Caco-2 (cell line): Measurements from ENCODE around the gene MYO15B. TPM values are rescaled to one million over a fixed set of nuclear protein-coding genes. Genes with fewer than 3 reads are reported as not detected.

Experiments
- BruUV-seq: library from RNA; stranded (reverse); fragments of 400-500 nt; replicated peaks from 2 replicates; lab custom pipeline; 2021; lab: Mats Ljungman, UMichigan
- CTCF ChIA-PET: fragments of 300-600 bp; sonication (Branson Sonifier 250); formaldehyde crosslinking; loops from one replicate; lab custom pipeline; 2022; ENCODE audit warnings: antibody characterized with exemption; lab: Charles Lee
- POLR2A ChIA-PET: fragments of 300-600 bp; sonication (Branson Sonifier 250); formaldehyde crosslinking; loops from one replicate; lab custom pipeline; 2022; ENCODE audit warnings: antibody characterized with exemption; lab: Charles Lee
- DNase-seq, 2 experiments: peaks; one replicate each; pipeline versions ENCODE4 v3.0.0 to v3.0.0-alpha.2; 2020 to 2022
- H3K27me3 ChIP-seq: replicated peaks from 2 replicates; pipeline ENCODE4 v1.6.0; 2011; ENCODE audit warnings: low read length; ENCODE audit not compliant: control insufficient read depth, insufficient read depth
- H3K36me3 ChIP-seq: 2 replicates; pipeline ENCODE4 v1.5.1; 2011; ENCODE audit warnings: low read length; ENCODE audit not compliant: control insufficient read depth, insufficient read depth
- H3K4me1 ChIP-seq: fragments of 250-450 bp; sonication (Bioruptor Pico); 2 replicates; pipeline ENCODE4 v1.5.1; 2020; ENCODE audit warnings: mild to moderate bottlenecking
- H3K4me3 ChIP-seq: 2 replicates; pipeline ENCODE4 v1.5.1; 2011; ENCODE audit warnings: low read depth, mild to moderate bottlenecking, control low read depth, low read length
- H3K9me3 ChIP-seq: fragments of 250-450 bp; sonication (Bioruptor Pico); 2 replicates; pipeline ENCODE4 v1.5.1; 2020; ENCODE audit warnings: mild to moderate bottlenecking, moderate library complexity
- H3K27ac Mint-ChIP-seq: one replicate; pipeline ENCODE4 v1.8.0; 2022; ENCODE audit warnings: mixed read lengths; ENCODE audit not compliant: unreplicated experiment
- H3K27me3 Mint-ChIP-seq: one replicate; pipeline ENCODE4 v1.8.0; 2022; ENCODE audit warnings: mixed read lengths; ENCODE audit not compliant: insufficient read depth, unreplicated experiment
- H3K36me3 Mint-ChIP-seq: one replicate; pipeline ENCODE4 v1.8.0; 2022; ENCODE audit warnings: mild to moderate bottlenecking, mixed read lengths; ENCODE audit not compliant: insufficient read depth, unreplicated experiment
- H3K4me1 Mint-ChIP-seq: one replicate; pipeline ENCODE4 v1.8.0; 2022; ENCODE audit warnings: low read depth, mixed read lengths; ENCODE audit not compliant: unreplicated experiment
- H3K4me3 Mint-ChIP-seq: one replicate; pipeline ENCODE4 v1.8.0; 2022; ENCODE audit warnings: mild to moderate bottlenecking, moderate library complexity, mixed read lengths; ENCODE audit not compliant: unreplicated experiment
- H3K9me3 Mint-ChIP-seq: one replicate; pipeline ENCODE4 v1.8.0; 2022; ENCODE audit warnings: mixed read lengths; ENCODE audit not compliant: unreplicated experiment
- intact Hi-C: fragments of 100-400 bp; cut with micrococcal nuclease; formaldehyde crosslinking; loops from one replicate; pipeline ENCODE4 v1.10.0; 2022; ENCODE audit not compliant: unreplicated experiment
- total RNA-seq: library from RNA; stranded (reverse); gene quantifications from 2 replicates; pipeline ENCODE4 v1.2.3, GENCODE V29; 2022
- TF ChIP-seq, protein P1 (sequence below), 2 experiments: fragments of 200-600 bp in 1 of 2; IDR thresholded peaks; 1 replicate in 1 of 2; 2 replicates in 1 of 2; pipeline versions ENCODE4 v1.5.1 to v1.8.0; 2011 to 2022; ENCODE audit warnings: antibody characterized with exemption in 1 of 2, control low read depth in 1 of 2, inconsistent platforms in 1 of 2, low read depth in 1 of 2, low read length in 1 of 2, mild to moderate bottlenecking in 1 of 2, moderate library complexity in 1 of 2; ENCODE audit not compliant: insufficient read depth in 1 of 2, severe bottlenecking in 1 of 2, unreplicated experiment in 1 of 2

Gene MYO15B
- total RNA-seq, 1 experiment from 2014 or later: 12.3 TPM

DNA sequence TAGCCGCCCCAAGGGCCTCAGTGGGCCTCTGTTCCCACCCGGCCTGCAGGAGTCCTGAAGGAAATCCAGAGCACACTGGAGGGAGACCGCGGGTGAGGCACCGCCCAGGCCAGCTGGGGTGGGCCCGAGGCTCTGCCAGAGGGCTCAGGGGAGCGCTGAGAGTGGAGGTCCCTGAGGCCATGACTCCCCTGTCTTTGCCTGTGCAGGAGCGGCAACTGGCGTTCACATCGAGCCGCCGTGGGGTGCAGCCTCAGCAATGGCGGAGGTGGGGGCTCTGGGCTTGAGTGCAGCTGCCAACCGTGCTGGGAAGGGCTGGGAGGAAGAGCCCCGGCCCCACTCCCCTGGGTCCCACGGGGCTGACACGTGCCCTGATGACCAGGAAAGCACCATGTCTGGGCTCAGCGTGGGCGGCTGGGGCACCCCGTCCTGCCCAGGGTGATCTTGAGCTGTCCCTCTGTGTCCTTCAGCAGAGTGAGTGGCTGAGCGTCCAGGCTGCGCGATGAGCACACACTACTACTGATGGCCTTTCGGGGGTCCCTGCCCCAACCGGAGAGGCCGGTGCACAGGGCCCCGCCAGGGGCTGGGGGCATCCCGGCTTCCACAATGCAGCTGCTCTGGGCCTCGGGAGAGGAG lies 13.1 kb upstream of the MYO15B start:
- peaks cover 8% of the 10 kb centered on the region for H3K4me1 Mint-ChIP-seq
- H3K27ac Mint-ChIP-seq: no peak overlapping the region
- BruUV-seq: TSS peak; percentile 41
- H3K9me3 Mint-ChIP-seq: no peaks in the 10 kb centered on the region
- no peak overlapping the region for H3K4me3 ChIP-seq
- no peak overlapping the region for H3K4me3 Mint-ChIP-seq
- DNase-seq: no peak
- no peaks in the 10 kb centered on the region for H3K27me3 ChIP-seq
- peaks cover 23% of the 10 kb centered on the region for H3K4me1 ChIP-seq
- H3K27me3 Mint-ChIP-seq: no peaks in the 10 kb centered on the region
- no peaks in the 10 kb centered on the region for H3K9me3 ChIP-seq
- ChIA-PET POLR2A (no interaction called here), CTCF (interaction anchor here (0.6 kb wide), 1 partner anchor 146 kb away, joined by 7 read pairs; no protein-coding TSS in a partner anchor)
- TF ChIP-seq, protein P1, sequence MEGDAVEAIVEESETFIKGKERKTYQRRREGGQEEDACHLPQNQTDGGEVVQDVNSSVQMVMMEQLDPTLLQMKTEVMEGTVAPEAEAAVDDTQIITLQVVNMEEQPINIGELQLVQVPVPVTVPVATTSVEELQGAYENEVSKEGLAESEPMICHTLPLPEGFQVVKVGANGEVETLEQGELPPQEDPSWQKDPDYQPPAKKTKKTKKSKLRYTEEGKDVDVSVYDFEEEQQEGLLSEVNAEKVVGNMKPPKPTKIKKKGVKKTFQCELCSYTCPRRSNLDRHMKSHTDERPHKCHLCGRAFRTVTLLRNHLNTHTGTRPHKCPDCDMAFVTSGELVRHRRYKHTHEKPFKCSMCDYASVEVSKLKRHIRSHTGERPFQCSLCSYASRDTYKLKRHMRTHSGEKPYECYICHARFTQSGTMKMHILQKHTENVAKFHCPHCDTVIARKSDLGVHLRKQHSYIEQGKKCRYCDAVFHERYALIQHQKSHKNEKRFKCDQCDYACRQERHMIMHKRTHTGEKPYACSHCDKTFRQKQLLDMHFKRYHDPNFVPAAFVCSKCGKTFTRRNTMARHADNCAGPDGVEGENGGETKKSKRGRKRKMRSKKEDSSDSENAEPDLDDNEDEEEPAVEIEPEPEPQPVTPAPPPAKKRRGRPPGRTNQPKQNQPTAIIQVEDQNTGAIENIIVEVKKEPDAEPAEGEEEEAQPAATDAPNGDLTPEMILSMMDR (IDR thresholded peaks at IDR 0.05; ENCODE audit: insufficient read depth in 1 of 2, low read depth in 1 of 2, low read length in 1 of 2, severe bottlenecking in 1 of 2, unreplicated experiment in 1 of 2): no peak
- intact Hi-C loops: no loop called here
- H3K36me3 Mint-ChIP-seq: peaks cover 64% of the 10 kb centered on the region
- no peaks in the 10 kb centered on the region for H3K36me3 ChIP-seq

DNA sequence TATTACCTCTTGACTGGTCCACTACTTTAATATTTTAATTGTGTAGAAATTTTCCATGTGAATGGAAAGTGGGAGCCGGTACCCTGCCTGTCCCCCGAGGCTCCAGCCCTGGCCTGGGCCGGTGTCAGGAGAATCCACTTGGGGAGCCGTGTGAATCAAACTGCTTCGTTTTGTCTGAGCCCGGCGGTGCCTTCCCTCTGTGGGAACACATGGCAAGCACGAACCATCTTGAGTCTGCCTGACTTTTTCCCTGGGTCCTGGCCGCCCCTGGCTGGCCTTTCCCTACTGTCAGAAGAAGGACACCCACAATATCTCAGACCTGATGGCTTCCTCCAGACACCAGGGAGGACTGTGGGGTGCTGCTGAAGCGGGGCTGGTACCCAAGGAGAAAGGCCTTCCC lies 12.4 kb upstream of the MYO15B start:
- H3K27me3 Mint-ChIP-seq: no peaks in the 10 kb centered on the region
- peak overlapping the region; percentile 39 for H3K27ac Mint-ChIP-seq
- H3K36me3 Mint-ChIP-seq: peaks cover 58% of the 10 kb centered on the region
- H3K4me3 ChIP-seq: no peak overlapping the region
- H3K27me3 ChIP-seq: no peaks in the 10 kb centered on the region
- ChIA-PET CTCF (interaction anchor here (0.6 kb wide), 1 partner anchor 147 kb away, joined by 7 read pairs; no protein-coding TSS in a partner anchor), POLR2A (no interaction called here)
- H3K4me3 Mint-ChIP-seq: no peak overlapping the region
- TF ChIP-seq, protein P1 (IDR thresholded peaks at IDR 0.05; ENCODE audit: insufficient read depth in 1 of 2, low read depth in 1 of 2, low read length in 1 of 2, severe bottlenecking in 1 of 2, unreplicated experiment in 1 of 2): no peak
- H3K9me3 Mint-ChIP-seq: peaks cover 2% of the 10 kb centered on the region
- H3K4me1 Mint-ChIP-seq: peaks cover 8% of the 10 kb centered on the region
- DNase-seq: no peak
- no peaks in the 10 kb centered on the region for H3K36me3 ChIP-seq
- no TSS peak for BruUV-seq
- intact Hi-C loops: no loop called here
- H3K4me1 ChIP-seq: peaks cover 23% of the 10 kb centered on the region
- no peaks in the 10 kb centered on the region for H3K9me3 ChIP-seq

DNA sequence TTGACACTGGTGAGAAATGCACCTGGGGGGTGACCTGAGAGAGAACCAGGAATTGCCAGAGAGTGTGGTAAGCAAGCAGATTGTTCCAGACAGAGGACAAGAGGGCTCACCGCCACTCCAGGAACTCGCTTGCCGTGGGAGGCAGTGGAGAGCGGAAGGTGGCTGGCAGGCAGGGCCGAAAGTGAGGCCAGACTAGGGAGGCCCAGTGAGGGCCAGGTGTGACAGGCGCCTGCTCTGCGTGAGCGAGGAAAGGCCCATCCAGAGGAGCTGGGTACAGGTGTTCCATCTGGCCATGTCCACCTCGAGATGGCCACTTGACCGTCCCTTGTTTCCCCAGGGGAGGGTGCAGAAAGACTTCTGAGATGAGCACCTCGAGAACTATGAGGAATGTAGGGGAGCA lies 11.9 kb upstream of the MYO15B start:
- H3K4me1 Mint-ChIP-seq: peaks cover 8% of the 10 kb centered on the region
- peaks cover 23% of the 10 kb centered on the region for H3K4me1 ChIP-seq
- DNase-seq: no peak
- H3K36me3 Mint-ChIP-seq: peaks cover 58% of the 10 kb centered on the region
- no peaks in the 10 kb centered on the region for H3K9me3 ChIP-seq
- H3K27me3 Mint-ChIP-seq: no peaks in the 10 kb centered on the region
- CTCF ChIA-PET: interaction anchor here (1.3 kb wide), 1 partner anchor 23 kb away, joined by 7 read pairs; no protein-coding TSS in a partner anchor
- POLR2A ChIA-PET: no interaction called here
- TF ChIP-seq, protein P1 (IDR thresholded peaks at IDR 0.05; ENCODE audit: insufficient read depth in 1 of 2, low read depth in 1 of 2, low read length in 1 of 2, severe bottlenecking in 1 of 2, unreplicated experiment in 1 of 2): no peak
- peak overlapping the region; percentile 17 for H3K4me3 Mint-ChIP-seq
- no peaks in the 10 kb centered on the region for H3K27me3 ChIP-seq
- intact Hi-C loops: no loop called here
- peak overlapping the region; percentile 39 for H3K27ac Mint-ChIP-seq
- no peaks in the 10 kb centered on the region for H3K36me3 ChIP-seq
- H3K4me3 ChIP-seq: no peak overlapping the region
- BruUV-seq: no TSS peak
- peaks cover 7% of the 10 kb centered on the region for H3K9me3 Mint-ChIP-seq
